ENCODE data around the gene MACIR. TPM values are rescaled to one million over a fixed set of nuclear protein-coding genes. Genes with fewer than 3 reads are reported as not detected.
A peak's percentile ranks its signal among the peaks of the same experiment; 100 is the strongest.

MACIR gene
- total and polyA plus RNA-seq, 2 of the 13 experiments (the other 11 are each of a cell fraction or from before 2014, with no cell fraction given): 2.4 to 4.4 TPM

- no peak for TF ChIP-seq SRSF9 (IDR thresholded peaks at IDR 0.05; ENCODE audit: borderline replicate concordance, insufficient read depth, low read depth, low read length, poor library complexity, severe bottlenecking)
Observed at GRCh38 chr5:103217101-103217500, 41.5 kb upstream of the MACIR start (continued).

- ChIA-PET POLR2A (no interaction called here), CTCF (ENCODE audit: low intra/inter-chr PET ratio, low total read pairs) (no interaction called here)
- FAIRE-seq (no peak), DNase-seq (ENCODE audit: low spot score) (peak; percentile 9), ATAC-seq (no peak)
- intact Hi-C loops (cut with micrococcal nuclease; ENCODE audit: unreplicated experiment): no loop called here
- no peaks in the 10 kb centered on the region for H3K79me2 ChIP-seq (ENCODE audit: insufficient read depth, low read length)
- no peak overlapping the region for H2AFZ ChIP-seq (ENCODE audit: low read length)
- no TSS peak for BruUV-seq (replicated peaks)
- H3K4me3 ChIP-seq (replicated peaks in 1 of 3; ENCODE audit: insufficient read depth in 1 of 3, low read depth in 2 of 3, low read length in 3 of 3): no peak overlapping the region
- H3K36me3 ChIP-seq (replicated peaks in 1 of 2; ENCODE audit: control insufficient read depth in 1 of 2, insufficient read depth in 2 of 2, low read length in 2 of 2): no peaks in the 10 kb centered on the region
- H4K20me1 ChIP-seq (ENCODE audit: insufficient read depth, low read length): no peaks in the 10 kb centered on the region
- H3K27me3 ChIP-seq (ENCODE audit: control insufficient read depth in 1 of 2, insufficient read depth in 2 of 2, low read length in 2 of 2): no peaks in the 10 kb centered on the region; a peak in 1 of 5 replicates
- H3K4me2 ChIP-seq (ENCODE audit: low read depth, low read length): no peak overlapping the region
- H3K4me1 ChIP-seq (ENCODE audit: insufficient read depth, low read length): peaks cover 6% of the 10 kb centered on the region; the same call in 1 of the 2 replicates
- H3K9me3 ChIP-seq (ENCODE audit: low read length): no peaks in the 10 kb centered on the region
- H3K27ac ChIP-seq (ENCODE audit: extremely low read length, insufficient read depth, low read length): no peak overlapping the region
- no peak overlapping the region for H3K9ac ChIP-seq (ENCODE audit: insufficient read depth, low read depth, low read length)
- WGBS (ENCODE audit: low lambda C conversion rate): 31% methylated on average over 5 of the region's 5 CpGs
- in situ Hi-C loops (cut with HindIII; ENCODE audit: extremely low pct_ligation_motif_present, low pct_unique_long_range_greater_than_20kb): no loop called here
- TF ChIP-seq HDAC6 (IDR thresholded peaks at IDR 0.05; ENCODE audit: low read depth, low read length): no peak
- no peak for TF ChIP-seq PAX8 (CRISPR knock-in tag; IDR thresholded peaks at IDR 0.05; ENCODE audit: borderline replicate concordance)
- TF ChIP-seq PITX1 (CRISPR knock-in tag; IDR thresholded peaks at IDR 0.05): no peak
- no peak for TF ChIP-seq ATF3 (CRISPR knock-in tag; IDR thresholded peaks at IDR 0.05)
- TF ChIP-seq ZNF607 (CRISPR knock-in tag; IDR thresholded peaks at IDR 0.05; ENCODE audit: borderline replicate concordance): no peak
- TF ChIP-seq ZNF34 (CRISPR knock-in tag; IDR thresholded peaks at IDR 0.05; ENCODE audit: borderline replicate concordance): no peak
- TF ChIP-seq HNRNPL (IDR thresholded peaks at IDR 0.05; ENCODE audit: low read depth, low read length): no peak
- TF ChIP-seq TFE3 (CRISPR knock-in tag; IDR thresholded peaks at IDR 0.05): no peak
- no peak for TF ChIP-seq RXRA (CRISPR knock-in tag; IDR thresholded peaks at IDR 0.05)
- no peak for TF ChIP-seq KLF12 (CRISPR knock-in tag; IDR thresholded peaks at IDR 0.05; ENCODE audit: borderline replicate concordance)
- no peak for TF ChIP-seq ZNF501 (CRISPR knock-in tag; IDR thresholded peaks at IDR 0.05)
- TF ChIP-seq RCOR2 (CRISPR knock-in tag; IDR thresholded peaks at IDR 0.05): no peak
- no peak for TF ChIP-seq SMYD3 (CRISPR knock-in tag; IDR thresholded peaks at IDR 0.05)
- no peak for TF ChIP-seq MLXIP (CRISPR knock-in tag; IDR thresholded peaks at IDR 0.05; ENCODE audit: borderline replicate concordance)
- TF ChIP-seq ZNF354B (CRISPR knock-in tag; IDR thresholded peaks at IDR 0.05): no peak
- TF ChIP-seq FOXA3 (CRISPR knock-in tag; IDR thresholded peaks at IDR 0.05): no peak
- no peak for TF ChIP-seq ZC3H4 (CRISPR knock-in tag; IDR thresholded peaks at IDR 0.05; ENCODE audit: borderline replicate concordance)
Observed at GRCh38 chr5:103218164-103218563, 40.4 kb upstream of the MACIR start.

All from HepG2 (cell line).